ACC112 (cell line): Measurements from ENCODE around the gene DSCAM.

Experiments used
- H2AFZ ChIP-seq: fragments of 200-600 bp; sonication (generic); one replicate; pipeline ENCODE4 v1.6.0; 2017; ENCODE audit warnings: antibody characterized with exemption, low read length; ENCODE audit not compliant: unreplicated experiment
- H3K27ac ChIP-seq: fragments of 200-600 bp; sonication (generic); 2 replicates; pipeline ENCODE4 v1.5.1; 2014; ENCODE audit warnings: low read depth, mild to moderate bottlenecking, antibody characterized with exemption, low read length, moderate library complexity
- H3K27me3 ChIP-seq: fragments of 200-600 bp; sonication (generic); 2 replicates; pipeline ENCODE4 v1.6.1; 2014; ENCODE audit warnings: mild to moderate bottlenecking, antibody characterized with exemption, low read length, moderate library complexity, mixed read lengths; ENCODE audit not compliant: insufficient read depth
- H3K36me3 ChIP-seq: fragments of 200-600 bp; sonication (generic); 2 replicates; pipeline ENCODE4 v1.6.1; 2016; ENCODE audit warnings: mild to moderate bottlenecking, antibody characterized with exemption, low read length, moderate library complexity, mixed read lengths; ENCODE audit not compliant: insufficient read depth
- H3K4me1 ChIP-seq: fragments of 200-600 bp; sonication (generic); one replicate; pipeline ENCODE4 v1.6.1; 2016; ENCODE audit warnings: low read length, mixed read lengths; ENCODE audit not compliant: insufficient read depth, unreplicated experiment, control insufficient read depth
- H3K4me3 ChIP-seq: fragments of 200-600 bp; sonication (generic); 2 replicates; pipeline ENCODE4 v1.5.1; 2014; ENCODE audit warnings: mild to moderate bottlenecking, low read depth, low read length
- H3K79me2 ChIP-seq: fragments of 200-600 bp; sonication (generic); one replicate; pipeline ENCODE4 v1.6.0; 2016; ENCODE audit warnings: low read length; ENCODE audit not compliant: control insufficient read depth, unreplicated experiment, insufficient read depth

Gene DSCAM

DNA sequence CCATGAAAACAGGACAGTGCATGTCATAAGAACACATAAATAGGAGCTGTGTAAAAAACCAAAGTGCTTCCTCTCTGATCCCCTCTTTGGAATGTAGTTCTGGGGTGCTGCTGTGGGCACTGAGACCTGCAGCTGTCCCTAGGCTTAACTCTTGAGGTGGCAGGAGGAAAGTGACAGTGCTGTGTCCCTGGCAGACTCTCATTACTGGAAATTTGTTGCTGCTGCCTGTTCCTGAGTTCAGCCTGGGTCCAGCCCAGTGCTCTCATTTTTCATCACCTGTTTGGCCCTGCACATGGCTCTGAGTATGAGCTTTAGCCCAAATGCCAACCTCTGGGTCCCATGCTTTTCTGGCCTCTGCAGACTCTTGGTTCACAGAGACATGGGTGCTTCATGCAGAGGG is 329.3 kb downstream of the DSCAM start:
- Histone ChIP-seq H3K27me3 (no peaks in the 10 kb centered on the region), H3K36me3 (no peaks in the 10 kb centered on the region), H3K27ac (no peak overlapping the region), H3K4me3 (no peak overlapping the region), H3K4me1 (no peaks in the 10 kb centered on the region), H2AFZ (no peak overlapping the region), H3K79me2 (no peaks in the 10 kb centered on the region)

DNA sequence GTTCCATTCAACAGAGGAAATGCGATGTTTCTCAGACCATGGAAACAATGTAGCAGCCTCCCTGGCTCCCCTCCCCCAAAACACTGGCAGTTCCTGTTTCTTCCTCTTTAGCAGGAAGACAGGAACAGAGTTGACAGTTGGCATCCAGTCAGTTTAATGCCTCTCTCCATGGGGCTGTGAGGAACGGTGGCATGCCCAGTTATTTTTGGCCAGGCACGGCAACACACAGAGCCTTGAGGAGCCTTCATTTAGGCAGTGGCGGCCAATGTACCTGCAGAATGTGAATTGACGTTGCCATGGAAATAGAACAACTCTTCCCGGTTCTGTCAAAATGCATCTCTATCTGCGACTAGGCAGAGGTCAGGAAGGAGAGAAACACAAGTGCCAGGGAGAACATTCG is 330.6 kb downstream of the DSCAM start:
- H3K27ac ChIP-seq, result no peak overlapping the region
- no peaks in the 10 kb centered on the region for H3K79me2 ChIP-seq
- no peaks in the 10 kb centered on the region for H3K27me3 ChIP-seq
- H3K4me1 ChIP-seq, result no peaks in the 10 kb centered on the region
- no peak overlapping the region for H2AFZ ChIP-seq
- H3K36me3 ChIP-seq, result no peaks in the 10 kb centered on the region
- no peak overlapping the region for H3K4me3 ChIP-seq

DNA sequence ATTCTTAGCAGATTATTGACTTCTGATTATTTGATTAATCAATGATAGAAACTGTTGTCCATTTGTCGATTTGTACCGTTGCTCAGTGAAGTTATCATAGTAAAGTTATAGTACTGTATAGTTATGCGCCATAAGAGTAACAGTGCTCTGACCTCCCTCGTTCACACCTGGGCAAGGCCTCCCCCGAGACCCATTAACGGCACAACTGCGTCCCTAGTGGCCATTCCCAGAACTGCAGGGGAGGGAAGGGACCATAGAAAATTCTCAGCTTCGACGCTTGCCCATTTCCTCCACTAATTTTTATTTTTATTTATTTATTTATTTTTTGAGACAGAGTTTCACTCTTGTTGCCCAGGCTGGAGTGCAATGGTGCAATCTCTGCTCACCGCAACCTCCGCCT is 334.4 kb downstream of the DSCAM start:
- Histone ChIP-seq H3K27ac (no peak overlapping the region), H3K27me3 (no peaks in the 10 kb centered on the region), H3K79me2 (no peaks in the 10 kb centered on the region), H3K4me3 (no peak overlapping the region), H2AFZ (no peak overlapping the region), H3K4me1 (no peaks in the 10 kb centered on the region), H3K36me3 (no peaks in the 10 kb centered on the region)

DNA sequence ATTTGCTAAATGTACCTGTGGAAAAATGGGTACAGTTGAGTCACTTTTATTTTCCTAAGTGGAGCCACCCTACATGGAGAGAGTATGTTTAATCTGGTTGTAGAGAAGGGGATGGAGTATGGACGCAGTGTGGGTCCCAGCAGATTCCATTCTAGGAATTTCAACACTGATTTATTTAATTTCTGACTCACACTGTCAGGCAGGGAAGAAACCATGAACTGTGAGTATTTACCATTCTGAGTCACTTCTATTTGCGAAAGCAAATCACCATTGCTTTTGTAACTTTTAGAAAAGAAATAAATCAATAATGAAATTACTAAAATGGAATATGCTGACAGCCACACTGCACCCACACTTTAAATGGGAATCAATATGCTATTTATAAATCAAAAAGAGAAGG is 339.0 kb downstream of the DSCAM start:
- Histone ChIP-seq H3K36me3 (no peaks in the 10 kb centered on the region), H3K27ac (no peak overlapping the region), H3K79me2 (no peaks in the 10 kb centered on the region), H3K27me3 (no peaks in the 10 kb centered on the region), H2AFZ (no peak overlapping the region), H3K4me1 (no peaks in the 10 kb centered on the region), H3K4me3 (no peak overlapping the region)

DNA sequence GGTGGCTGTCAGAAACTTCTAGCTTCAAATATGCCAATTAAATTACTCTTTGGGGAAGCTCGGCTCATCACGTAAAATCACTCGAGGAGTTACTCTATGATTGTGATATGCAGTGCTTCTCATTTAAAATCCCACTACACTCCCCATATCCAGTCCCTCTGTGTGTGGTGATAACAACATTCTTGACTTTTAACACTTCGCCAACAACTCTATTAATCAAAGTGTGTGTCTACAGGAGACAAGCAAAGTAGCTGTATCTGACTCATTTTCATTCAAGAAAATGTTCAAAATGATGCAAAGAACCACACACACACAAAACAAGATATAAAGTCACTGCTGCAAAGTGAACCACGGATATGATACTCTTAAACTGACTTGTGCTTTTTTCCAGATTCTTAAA is 341.3 kb downstream of the DSCAM start:
- Histone ChIP-seq H3K36me3 (no peaks in the 10 kb centered on the region), H3K27ac (no peak overlapping the region), H3K4me1 (no peaks in the 10 kb centered on the region), H2AFZ (no peak overlapping the region), H3K27me3 (no peaks in the 10 kb centered on the region), H3K79me2 (no peaks in the 10 kb centered on the region), H3K4me3 (no peak overlapping the region)

DNA sequence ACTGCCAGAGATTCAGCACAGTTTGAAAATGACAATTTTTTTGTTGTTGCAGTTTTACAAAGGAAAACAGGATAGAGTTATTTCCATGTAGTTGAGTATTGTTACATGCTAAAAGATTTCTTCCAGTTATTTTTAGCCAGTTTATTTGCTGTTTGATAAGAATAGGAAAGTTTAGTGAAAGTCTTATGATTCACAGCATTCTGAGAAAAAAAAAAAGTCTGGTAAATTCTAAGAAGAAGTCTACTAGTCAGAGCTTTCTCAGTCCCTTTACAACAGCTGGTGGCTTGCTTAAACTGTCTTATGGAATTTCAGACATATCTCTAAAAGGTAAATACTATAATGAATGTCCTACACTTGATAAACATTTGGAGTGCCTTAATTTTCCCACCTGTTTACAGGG is 341.7 kb downstream of the DSCAM start:
- Histone ChIP-seq H3K4me1 (no peaks in the 10 kb centered on the region), H3K79me2 (no peaks in the 10 kb centered on the region), H3K4me3 (no peak overlapping the region), H3K27ac (no peak overlapping the region), H2AFZ (no peak overlapping the region), H3K27me3 (no peaks in the 10 kb centered on the region), H3K36me3 (no peaks in the 10 kb centered on the region)

- no peaks in the 10 kb centered on the region for H3K27me3 ChIP-seq
- H2AFZ ChIP-seq, result no peak overlapping the region
- no peak overlapping the region for H3K27ac ChIP-seq
- no peak overlapping the region for H3K4me3 ChIP-seq
- H3K4me1 ChIP-seq, result no peaks in the 10 kb centered on the region
- no peaks in the 10 kb centered on the region for H3K79me2 ChIP-seq
- no peaks in the 10 kb centered on the region for H3K36me3 ChIP-seq
Measured at GRCh38 chr21:40504825-40505224, 342.1 kb downstream of the DSCAM start.

DNA sequence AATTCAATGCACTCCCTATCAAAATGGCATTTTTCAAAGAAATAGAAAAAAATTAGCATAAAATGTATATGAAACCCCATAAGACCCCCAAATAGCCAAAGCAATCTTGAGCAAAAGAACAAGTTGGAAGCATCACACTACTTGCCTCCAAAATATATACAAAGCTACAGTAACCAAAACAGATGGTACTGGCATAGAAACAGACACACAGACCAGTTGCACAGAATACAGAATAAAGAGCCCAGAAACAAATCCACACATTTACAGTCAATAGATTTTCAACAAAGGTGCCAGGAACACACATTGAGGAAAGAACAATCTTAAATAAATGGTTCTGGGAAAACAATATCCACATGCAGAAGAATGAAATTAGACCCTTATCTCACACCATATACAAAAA is 350.8 kb downstream of the DSCAM start:
- H3K27ac ChIP-seq, result no peak overlapping the region
- no peaks in the 10 kb centered on the region for H3K79me2 ChIP-seq
- H3K4me3 ChIP-seq, result no peak overlapping the region
- H3K4me1 ChIP-seq, result no peaks in the 10 kb centered on the region
- no peaks in the 10 kb centered on the region for H3K36me3 ChIP-seq
- H2AFZ ChIP-seq, result no peak overlapping the region
- H3K27me3 ChIP-seq, result no peaks in the 10 kb centered on the region

DNA sequence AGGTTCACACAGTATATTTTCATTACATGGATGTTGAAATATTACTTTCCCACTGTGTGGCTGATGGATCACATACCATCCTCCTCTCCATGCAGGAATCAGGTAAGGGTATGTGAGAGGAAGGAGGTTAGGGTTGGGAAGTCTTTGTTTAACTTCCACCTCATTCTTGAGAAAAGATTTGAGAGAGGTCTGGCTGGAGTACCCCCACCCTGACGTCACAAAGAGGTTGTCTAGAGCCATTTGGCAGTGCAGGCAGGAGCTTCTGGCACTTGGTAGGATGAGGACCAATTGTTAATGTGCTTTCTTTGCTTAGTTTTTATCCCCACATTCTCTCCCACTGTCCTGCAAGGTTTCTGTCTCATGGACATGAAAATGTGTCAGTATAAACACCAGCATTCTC is 356.6 kb downstream of the DSCAM start:
- Histone ChIP-seq H3K36me3 (no peaks in the 10 kb centered on the region), H3K4me3 (no peak overlapping the region), H2AFZ (no peak overlapping the region), H3K79me2 (no peaks in the 10 kb centered on the region), H3K4me1 (no peaks in the 10 kb centered on the region), H3K27me3 (no peaks in the 10 kb centered on the region), H3K27ac (no peak overlapping the region)

DNA sequence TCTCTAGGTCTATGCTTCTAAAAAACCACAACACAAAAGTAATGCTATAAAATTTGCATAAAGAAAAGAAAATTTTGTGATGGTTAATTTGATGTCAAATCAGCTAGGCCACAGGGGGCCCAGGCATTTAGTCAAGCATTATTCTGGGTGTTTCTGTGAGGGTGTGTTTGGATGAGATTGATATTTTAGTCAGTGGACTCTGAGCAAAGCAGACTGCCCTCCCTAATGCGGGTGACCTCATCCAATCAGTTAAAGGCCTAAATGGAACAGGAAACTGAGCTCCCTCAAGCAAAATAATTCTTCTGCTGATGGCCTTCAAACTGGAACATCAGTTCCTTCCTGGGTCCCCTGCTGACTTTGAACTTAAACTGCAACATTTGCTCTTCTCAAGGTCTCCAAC is 358.0 kb downstream of the DSCAM start:
- Histone ChIP-seq H2AFZ (no peak overlapping the region), H3K27me3 (no peaks in the 10 kb centered on the region), H3K36me3 (no peaks in the 10 kb centered on the region), H3K27ac (no peak overlapping the region), H3K4me1 (no peaks in the 10 kb centered on the region), H3K79me2 (no peaks in the 10 kb centered on the region), H3K4me3 (no peak overlapping the region)

DNA sequence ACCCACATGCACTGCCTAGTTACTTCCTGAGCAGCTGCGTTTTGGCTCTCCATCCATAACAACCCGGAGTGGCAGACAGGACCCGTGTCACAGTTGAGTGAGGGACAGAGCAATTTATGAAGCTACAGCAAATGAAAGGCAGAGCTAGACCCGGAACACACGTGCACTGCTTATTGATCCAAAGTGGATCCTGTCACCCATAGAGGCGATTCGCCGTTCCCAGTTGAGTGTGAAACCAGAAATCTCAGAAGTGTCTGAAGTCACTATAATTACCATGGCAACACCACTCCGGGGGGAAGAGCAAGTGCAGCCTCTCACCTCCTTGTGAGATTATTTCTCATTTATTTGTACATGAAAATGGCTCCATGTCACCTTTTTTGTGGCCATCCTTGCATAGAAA is 365.2 kb downstream of the DSCAM start:
- Histone ChIP-seq H2AFZ (no peak overlapping the region), H3K4me1 (no peaks in the 10 kb centered on the region), H3K4me3 (no peak overlapping the region), H3K27ac (no peak overlapping the region), H3K36me3 (no peaks in the 10 kb centered on the region), H3K79me2 (no peaks in the 10 kb centered on the region), H3K27me3 (no peaks in the 10 kb centered on the region)

GRCh38 chr21:40474513-40474912 is 372.4 kb downstream of the DSCAM start:
- Histone ChIP-seq H3K4me1 (no peaks in the 10 kb centered on the region), H3K4me3 (no peak overlapping the region), H3K36me3 (no peaks in the 10 kb centered on the region), H3K27ac (no peak overlapping the region), H3K27me3 (no peaks in the 10 kb centered on the region), H2AFZ (no peak overlapping the region), H3K79me2 (no peaks in the 10 kb centered on the region)
